Measurements from ENCODE around the gene IL18. TPM values are rescaled to one million over a fixed set of nuclear protein-coding genes. Genes with fewer than 3 reads are reported as not detected.

Gene IL18
- total RNA-seq, 1 experiment from 2014 or later: 0.74 TPM

GRCh38 chr11:112182867-112183266 lies 19.0 kb upstream of the IL18 start:
- POLR2A ChIA-PET: no interaction called here
- ATAC-seq (no peak), DNase-seq (ENCODE audit: low spot score) (no peak)
- Mint-ChIP-seq H3K36me3 (no peaks in the 10 kb centered on the region; the same call in 1 of the 2 replicates), H3K9me3 (peaks cover 8% of the 10 kb centered on the region), H3K4me3 (no peak overlapping the region), H3K27me3 (ENCODE audit: low read depth) (no peaks in the 10 kb centered on the region; the same call in 1 of the 2 replicates), H3K27ac (no peak overlapping the region), H3K4me1 (peaks cover 3% of the 10 kb centered on the region)
- no peak for TF ChIP-seq ZNF396 (CRISPR knock-in tag; IDR thresholded peaks at IDR 0.05; ENCODE audit: borderline replicate concordance)
- no peak for TF ChIP-seq MXD4 (CRISPR knock-in tag; IDR thresholded peaks at IDR 0.05; ENCODE audit: borderline replicate concordance)
- TF ChIP-seq HMGXB4 (CRISPR knock-in tag; IDR thresholded peaks at IDR 0.05): no peak
- no peak for TF ChIP-seq E2F5 (CRISPR knock-in tag; IDR thresholded peaks at IDR 0.05)
- TF ChIP-seq ZMAT4 (CRISPR knock-in tag; IDR thresholded peaks at IDR 0.05): no peak
- no peak for TF ChIP-seq E2F1 (CRISPR knock-in tag; IDR thresholded peaks at IDR 0.05)
- no peak for TF ChIP-seq ZNF121 (CRISPR knock-in tag; IDR thresholded peaks at IDR 0.05)
- TF ChIP-seq IRF1 (CRISPR knock-in tag; IDR thresholded peaks at IDR 0.05): no peak
- no peak for TF ChIP-seq TEAD1 (CRISPR knock-in tag; IDR thresholded peaks at IDR 0.05)
- no peak for TF ChIP-seq SOX15 (CRISPR knock-in tag; IDR thresholded peaks at IDR 0.05)
- TF ChIP-seq JUN (CRISPR knock-in tag; IDR thresholded peaks at IDR 0.05): no peak
- CTCF ChIA-PET: no interaction called here

GRCh38 chr11:112179601-112180000 lies 15.7 kb upstream of the IL18 start:
- no peak for ATAC-seq
- H3K9me3 Mint-ChIP-seq: peaks cover 8% of the 10 kb centered on the region
- TF ChIP-seq PRDM15 (CRISPR knock-in tag; IDR thresholded peaks at IDR 0.05): no peak
- TF ChIP-seq NFATC4 (CRISPR knock-in tag; IDR thresholded peaks at IDR 0.05): no peak
- no peak for TF ChIP-seq HMGXB4 (CRISPR knock-in tag; IDR thresholded peaks at IDR 0.05)
- TF ChIP-seq ZNF138 (CRISPR knock-in tag; conservative IDR thresholded peaks at IDR 0.05): no peak
- no peak for TF ChIP-seq ATF1 (CRISPR knock-in tag; IDR thresholded peaks at IDR 0.05)
- TF ChIP-seq FOXP4 (CRISPR knock-in tag; IDR thresholded peaks at IDR 0.05): no peak
- no peak for TF ChIP-seq NFYB (CRISPR knock-in tag; conservative IDR thresholded peaks at IDR 0.05; ENCODE audit: low read depth)
- no peak for TF ChIP-seq ZNF512 (CRISPR knock-in tag; IDR thresholded peaks at IDR 0.05; ENCODE audit: borderline replicate concordance)

More at GRCh38 chr11:112179601-112180000, 15.7 kb upstream of the IL18 start:
- no peak for DNase-seq (ENCODE audit: low spot score)
- POLR2A ChIA-PET: no interaction called here
- CTCF ChIA-PET: interaction anchor here (0.5 kb wide), 1 partner anchor 66 kb away, joined by 3 read pairs; no protein-coding TSS in a partner anchor
- Mint-ChIP-seq H3K4me3 (no peak overlapping the region), H3K27ac (no peak overlapping the region), H3K36me3 (no peaks in the 10 kb centered on the region; the same call in 1 of the 2 replicates), H3K4me1 (peaks cover under 1% of the 10 kb centered on the region), H3K27me3 (ENCODE audit: low read depth) (no peaks in the 10 kb centered on the region; the same call in 1 of the 2 replicates)

Data from WTC11 (cell line).